ENCODE data around the gene AP2B1.

The AP2B1 gene

DNA sequence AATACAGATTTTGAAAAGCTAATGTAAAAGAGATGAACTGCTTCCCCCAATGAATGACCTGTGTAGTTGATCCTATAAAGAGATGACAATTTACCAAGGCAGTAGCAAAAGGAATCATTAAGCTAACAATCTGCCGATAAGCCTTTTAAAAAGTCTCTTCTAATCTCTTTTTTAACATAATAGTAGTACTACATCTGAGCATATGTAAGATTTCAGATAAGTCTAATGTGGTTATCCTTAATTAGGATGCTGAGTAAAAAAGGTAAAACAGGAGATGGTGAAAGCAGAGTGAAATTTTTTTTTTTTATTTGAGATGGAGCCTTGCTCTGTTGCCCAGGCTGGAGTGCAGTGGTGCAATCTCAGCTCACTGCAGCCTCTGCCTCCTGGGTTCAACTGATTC, 118.1 kb downstream of the AP2B1 start:
- DNase-seq: no peak

DNA sequence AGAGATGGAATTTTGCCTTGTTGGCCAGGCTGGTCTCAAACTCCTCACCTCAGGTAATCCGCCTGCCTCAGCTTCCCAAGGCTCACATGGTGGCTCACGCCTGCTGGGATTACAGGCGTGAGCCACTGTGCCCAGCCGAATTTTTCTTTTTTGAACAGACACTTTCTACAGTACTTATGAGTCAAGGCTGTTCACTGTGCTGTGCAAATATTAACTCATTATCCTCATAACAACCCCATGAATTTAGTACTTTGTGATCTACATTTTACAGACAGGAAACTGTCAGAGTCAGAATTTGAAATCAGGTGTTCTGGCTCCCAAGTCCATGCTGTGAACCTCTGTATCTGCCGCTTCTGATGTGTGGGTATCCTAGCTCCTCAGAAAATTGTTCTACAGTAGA, 118.6 kb downstream of the AP2B1 start:
- DNase-seq: no peak

GRCh38 chr17:35708149-35708548, 121.0 kb downstream of the AP2B1 start:
- no peak for DNase-seq

DNA sequence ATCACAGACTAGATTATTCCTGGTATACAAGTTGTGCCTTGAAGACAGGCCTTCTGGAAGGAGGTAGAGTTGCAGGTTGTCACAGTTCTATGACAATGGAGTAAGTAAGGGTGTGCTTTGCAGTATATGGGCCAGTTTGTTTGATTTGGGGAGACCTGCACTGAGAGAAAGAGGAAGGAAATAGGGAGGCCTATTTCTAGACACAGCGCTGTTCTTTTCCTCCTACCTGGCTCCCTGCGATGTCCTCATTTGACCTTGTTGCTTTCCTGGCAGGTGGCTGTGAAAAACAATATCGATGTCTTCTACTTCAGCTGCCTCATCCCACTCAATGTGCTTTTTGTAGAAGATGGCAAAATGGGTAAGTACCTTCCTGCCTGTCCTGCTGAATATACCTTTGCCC, 121.8 kb downstream of the AP2B1 start:
- no peak for DNase-seq

- DNase-seq: peak in 1 of 2 experiments; percentile 4
Measured at GRCh38 chr17:35709874-35710273, 122.8 kb downstream of the AP2B1 start.

DNA sequence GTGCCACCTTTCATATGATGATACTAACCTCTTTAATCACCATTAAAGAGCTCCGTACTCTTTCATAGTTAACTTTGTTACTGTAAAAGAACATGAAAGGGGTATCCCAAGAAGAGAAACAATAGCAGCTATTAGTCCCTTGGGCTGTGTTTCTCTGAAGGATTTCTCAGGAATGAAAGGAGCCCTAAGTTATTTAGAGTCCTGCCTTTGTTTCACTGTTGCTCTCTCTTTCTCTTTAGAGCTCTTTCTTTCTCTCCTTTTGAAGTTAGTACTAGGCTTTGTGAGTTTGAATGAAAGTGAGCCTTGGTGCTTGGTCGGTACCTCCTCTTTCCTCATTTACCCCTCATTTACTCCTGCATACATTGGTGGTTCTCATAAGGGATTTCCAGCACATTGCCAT, 123.8 kb downstream of the AP2B1 start:
- DNase-seq: no peak

DNA sequence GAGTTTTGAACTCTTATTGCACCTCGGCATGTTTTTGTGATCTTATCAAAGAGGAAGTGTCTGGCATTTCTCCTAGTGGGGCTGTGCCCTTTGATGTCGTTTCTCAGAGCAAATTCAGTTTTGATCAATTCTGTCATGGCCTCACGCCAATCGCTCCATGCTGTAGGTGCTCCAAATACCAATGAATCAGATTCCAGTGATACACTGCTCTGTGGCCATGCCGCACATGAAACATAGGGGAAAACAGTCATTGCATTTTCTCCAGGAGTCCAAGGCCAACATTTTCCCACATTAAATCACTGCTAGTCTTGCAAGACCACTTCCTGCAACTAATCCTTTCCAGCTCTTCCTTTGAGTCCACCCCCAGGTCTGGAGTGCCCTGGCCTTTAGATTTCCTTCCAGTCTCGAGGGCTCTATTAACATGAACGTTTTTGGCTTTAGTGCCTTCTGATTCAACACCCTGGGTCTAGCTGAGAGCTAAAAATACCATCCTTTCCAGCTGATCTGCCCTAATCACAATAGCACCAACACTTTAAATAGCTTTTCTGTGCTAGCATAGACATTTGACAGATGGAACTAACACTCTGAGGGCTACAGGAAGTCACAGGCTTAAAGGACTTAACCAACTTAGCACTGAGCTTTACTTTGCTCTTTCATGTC, 126.1 kb downstream of the AP2B1 start:
- DNase-seq: no peak

GRCh38 chr17:35714988-35715387, 127.9 kb downstream of the AP2B1 start:
- no peak for DNase-seq

DNA sequence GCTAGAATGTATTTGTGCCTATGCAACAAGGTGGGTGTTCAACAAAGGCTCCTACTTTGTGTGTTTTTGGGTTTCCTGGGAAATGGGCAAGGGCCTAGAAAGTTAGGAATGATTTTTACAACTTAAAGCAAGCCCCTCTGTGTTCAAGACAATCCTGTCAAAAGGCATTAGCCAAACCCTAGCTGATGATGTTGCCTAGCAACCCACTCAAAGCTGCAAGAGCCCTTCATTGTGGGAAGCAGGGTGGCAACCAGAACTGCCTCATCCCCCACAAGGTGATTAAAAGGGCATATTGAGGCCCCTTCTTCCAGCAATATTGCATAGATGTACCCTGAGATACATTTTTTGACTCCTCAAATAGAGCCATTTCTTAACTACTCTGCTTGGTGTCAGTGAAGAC, 128.3 kb downstream of the AP2B1 start:
- DNase-seq: no peak

DNA sequence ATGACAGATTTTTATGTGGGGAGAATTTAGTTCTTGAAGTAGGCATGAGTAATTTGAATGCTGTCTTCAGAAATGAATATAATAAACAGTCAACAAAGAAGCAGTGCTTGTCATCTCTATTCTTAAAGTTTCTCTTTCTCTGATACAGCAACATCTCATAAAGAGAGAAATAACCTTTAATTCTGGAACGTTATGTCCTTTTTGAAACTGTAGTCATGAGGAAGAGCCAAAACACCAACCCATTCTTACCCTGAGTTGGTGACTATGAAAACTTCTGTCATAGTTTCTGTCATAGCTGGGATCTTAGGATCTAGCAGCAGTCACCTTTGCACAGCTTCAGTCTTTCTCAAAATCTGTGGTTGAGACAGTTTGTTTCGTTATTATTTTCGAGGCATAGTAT, 129.1 kb downstream of the AP2B1 start:
- DNase-seq: no peak

GRCh38 chr17:35716897-35717465, 129.9 kb downstream of the AP2B1 start:
- DNase-seq: no peak

DNA sequence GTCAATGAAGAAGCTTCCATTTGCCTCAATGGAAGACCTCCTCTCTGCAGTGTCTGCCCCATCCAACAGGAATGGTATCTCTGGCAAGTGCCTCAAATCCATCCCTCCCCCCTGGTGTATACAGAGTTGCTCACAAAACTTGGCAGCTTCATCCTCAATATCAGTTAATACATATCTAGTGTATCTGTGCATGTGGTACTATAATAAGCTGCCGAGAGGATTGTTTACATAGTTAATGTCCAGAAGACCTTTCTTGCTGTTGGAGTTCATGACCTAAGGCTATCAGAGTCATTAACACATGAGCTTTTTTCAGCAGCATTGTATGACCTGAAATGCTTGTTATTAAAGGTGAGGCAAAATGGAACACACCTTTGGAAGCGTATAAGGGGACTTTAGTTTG, 130.4 kb downstream of the AP2B1 start:
- no peak for DNase-seq

DNA sequence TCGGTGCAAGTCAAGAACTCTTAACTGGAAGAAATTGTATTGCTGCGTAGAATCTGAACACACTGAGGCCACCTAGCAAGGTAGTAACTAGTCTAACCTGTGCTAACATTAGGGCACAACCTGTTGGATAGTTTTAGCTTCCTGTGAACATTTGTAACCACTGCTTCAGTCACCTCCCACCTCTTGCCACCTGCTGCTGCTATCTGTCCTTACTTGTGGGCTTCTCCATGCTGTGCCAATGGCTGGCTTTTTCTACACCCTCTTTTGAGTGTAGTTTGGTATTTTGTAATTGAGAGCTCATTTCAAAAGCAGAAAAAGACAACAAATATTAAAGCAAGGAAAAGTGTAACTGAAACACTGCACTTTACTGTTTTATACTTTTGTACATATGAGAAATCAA, 136.6 kb downstream of the AP2B1 start:
- DNase-seq: no peak

GRCh38 chr17:35725058-35725457, 137.9 kb downstream of the AP2B1 start:
- DNase-seq: no peak

- no peak for DNase-seq
Measured at GRCh38 chr17:35725802-35726126, 138.6 kb downstream of the AP2B1 start.

- DNase-seq: no peak
Measured at GRCh38 chr17:35726127-35726952, 139.2 kb downstream of the AP2B1 start.

- no peak for DNase-seq
Measured at GRCh38 chr17:35726953-35727460, 139.9 kb downstream of the AP2B1 start.

GRCh38 chr17:35727635-35728034, 140.5 kb downstream of the AP2B1 start:
- no peak for DNase-seq

- DNase-seq: no peak
Measured at GRCh38 chr17:35728551-35728950, 141.4 kb downstream of the AP2B1 start.

- DNase-seq: no peak
Measured at GRCh38 chr17:35729405-35729833, 142.3 kb downstream of the AP2B1 start.

DNA sequence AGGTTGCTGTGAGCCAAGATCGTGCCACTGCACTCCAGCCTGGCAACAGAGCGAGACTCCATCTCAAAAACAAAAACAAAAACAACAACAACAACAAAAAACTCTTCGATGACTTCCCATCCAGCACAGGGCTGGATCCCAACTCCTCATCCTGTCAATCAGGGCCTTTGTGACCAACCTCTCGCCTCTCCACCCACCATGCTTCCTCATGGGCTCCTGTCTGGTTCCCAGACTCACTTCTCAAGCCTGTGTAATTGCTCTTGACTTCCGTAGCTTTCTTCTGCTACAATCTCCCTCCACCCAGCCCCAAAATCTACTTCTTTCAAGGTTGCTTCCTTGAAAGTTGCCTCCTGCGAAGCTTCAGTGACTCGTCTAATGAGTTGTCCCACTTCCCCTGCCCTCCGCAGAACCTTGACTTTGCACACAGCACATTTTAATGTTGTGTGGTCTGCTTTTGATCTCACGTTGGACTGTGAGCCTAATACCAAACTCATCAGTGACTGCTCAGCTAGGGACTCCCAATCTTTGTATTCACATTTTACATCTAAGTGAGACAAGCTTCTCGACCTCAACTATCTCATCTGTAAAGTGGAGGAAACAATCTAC, 143.4 kb downstream of the AP2B1 start:
- DNase-seq: no peak

GRCh38 chr17:35731239-35731916, 144.3 kb downstream of the AP2B1 start, which contains the start of gene RASL10B:
RASL10B (plus strand) TSS chr17:35731639; CDS start chr17:35735185, 3,546 bp downstream.
- DNase-seq: peak; percentile 31 to 34

All from NCI-H1930 (cell line).